Thyroid gland (tissue), 4 donors: ENCODE results near the gene AMOTL2. TPM values are rescaled to one million over a fixed set of nuclear protein-coding genes. Genes with fewer than 3 reads are reported as not detected.

Experiments used
- DNase-seq, 2 donors: peaks; one replicate each; pipeline ENCODE4 v3.0.0-alpha.2; 2019
- H3K27ac ChIP-seq, 3 donors: fragments of 200-600 bp; sonication (generic); 1 replicate in 2 of 3; 2 replicates in 1 of 3; pipeline ENCODE4 v1.5.1; 2016 to 2019; ENCODE audit warnings: mild to moderate bottlenecking in 1 of 3, moderate library complexity in 1 of 3
- H3K27me3 ChIP-seq: fragments of 200-600 bp; sonication (generic); one replicate; pipeline ENCODE4 v1.5.1; 2019
- H3K36me3 ChIP-seq, 2 donors: fragments of 200-600 bp; sonication (generic); one replicate each; pipeline ENCODE4 v1.5.1; 2016 to 2019
- H3K4me1 ChIP-seq, 2 donors: fragments of 200-600 bp; sonication (generic); one replicate each; pipeline ENCODE4 v1.5.1; 2017 to 2019
- H3K4me3 ChIP-seq, 3 donors: fragments of 200-600 bp; sonication (generic); replicated peaks in 1 of 3; 1 replicate in 2 of 3; 2 replicates in 1 of 3; pipeline ENCODE4 v1.5.1; 2016; ENCODE audit warnings: mild to moderate bottlenecking in 1 of 3
- H3K9me3 ChIP-seq: fragments of 200-600 bp; sonication (generic); one replicate; pipeline ENCODE4 v1.5.1; 2017
- POLR2A ChIP-seq, 2 donors: fragments of 450-650 bp; IDR thresholded peaks; one replicate each; pipeline ENCODE4 v1.6.1; 2017; ENCODE audit warnings: antibody characterized with exemption in 2 of 2, mild to moderate bottlenecking in 2 of 2, moderate library complexity in 1 of 2
- WGBS, 2 donors: methylation state at CpG; one replicate each; pipeline ENCODE4 v1.1.5; 2017; 5-methylcytosine and 5-hydroxymethylcytosine counted together
- intact Hi-C: fragments of 100-400 bp; cut with DNase I; formaldehyde crosslinking; loops from one replicate; pipeline ENCODE4 v1.15.1; 2023
- total RNA-seq, 4 donors: library from RNA; depleted of rRNA; stranded (reverse); fragments of >200 nt; gene quantifications; one replicate each; pipeline ENCODE4 v1.2.3, GENCODE V29; 2016
- TF ChIP-seq, protein P1 (sequence below), 6 experiments: fragments of 200-600 bp in 3 of 6; fragments of 450-650 bp in 3 of 6; sonication (generic) in 3 of 6; IDR thresholded peaks; one replicate each; pipeline ENCODE4 v1.5.1; 2016 to 2019; ENCODE audit warnings: antibody characterized with exemption in 6 of 6, mild to moderate bottlenecking in 2 of 6, inconsistent platforms in 1 of 6, moderate library complexity in 1 of 6

The AMOTL2 gene
- total RNA-seq, 4 donors from 2014 or later: 76.0 to 149 (median 117) TPM

DNA sequence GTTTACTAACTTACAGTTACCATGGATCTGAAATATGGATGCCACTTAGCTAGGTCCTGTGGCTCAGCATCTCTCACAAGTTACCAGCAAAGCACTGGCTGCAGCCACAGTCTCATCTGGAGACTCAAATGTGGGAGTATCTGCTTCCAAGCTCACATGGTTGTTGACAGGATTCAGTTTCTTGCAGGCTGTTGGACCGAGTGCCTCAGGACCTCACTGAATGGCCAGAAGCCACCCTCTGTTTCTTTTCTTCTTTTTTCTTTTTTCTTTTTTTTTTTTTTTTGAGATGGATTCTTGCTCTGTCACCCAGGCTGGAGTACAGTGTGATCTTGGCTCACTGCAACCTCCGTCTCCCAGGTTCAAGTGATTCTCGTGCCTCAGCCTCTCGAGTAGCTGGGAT, 20.1 kb upstream of the AMOTL2 start:
- TF ChIP-seq POLR2A (IDR thresholded peaks at IDR 0.05): no peak
- TF ChIP-seq, protein P1, sequence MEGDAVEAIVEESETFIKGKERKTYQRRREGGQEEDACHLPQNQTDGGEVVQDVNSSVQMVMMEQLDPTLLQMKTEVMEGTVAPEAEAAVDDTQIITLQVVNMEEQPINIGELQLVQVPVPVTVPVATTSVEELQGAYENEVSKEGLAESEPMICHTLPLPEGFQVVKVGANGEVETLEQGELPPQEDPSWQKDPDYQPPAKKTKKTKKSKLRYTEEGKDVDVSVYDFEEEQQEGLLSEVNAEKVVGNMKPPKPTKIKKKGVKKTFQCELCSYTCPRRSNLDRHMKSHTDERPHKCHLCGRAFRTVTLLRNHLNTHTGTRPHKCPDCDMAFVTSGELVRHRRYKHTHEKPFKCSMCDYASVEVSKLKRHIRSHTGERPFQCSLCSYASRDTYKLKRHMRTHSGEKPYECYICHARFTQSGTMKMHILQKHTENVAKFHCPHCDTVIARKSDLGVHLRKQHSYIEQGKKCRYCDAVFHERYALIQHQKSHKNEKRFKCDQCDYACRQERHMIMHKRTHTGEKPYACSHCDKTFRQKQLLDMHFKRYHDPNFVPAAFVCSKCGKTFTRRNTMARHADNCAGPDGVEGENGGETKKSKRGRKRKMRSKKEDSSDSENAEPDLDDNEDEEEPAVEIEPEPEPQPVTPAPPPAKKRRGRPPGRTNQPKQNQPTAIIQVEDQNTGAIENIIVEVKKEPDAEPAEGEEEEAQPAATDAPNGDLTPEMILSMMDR (IDR thresholded peaks at IDR 0.05): no peak
- no peak overlapping the region for H3K4me3 ChIP-seq
- H3K9me3 ChIP-seq: no peaks in the 10 kb centered on the region
- H3K27ac ChIP-seq: no peak overlapping the region
- intact Hi-C loops: no loop called here
- no peak for DNase-seq
- H3K36me3 ChIP-seq: no peaks in the 10 kb centered on the region
- H3K4me1 ChIP-seq: peaks cover 12 to 18% of the 10 kb centered on the region in 2 donors
- no peaks in the 10 kb centered on the region for H3K27me3 ChIP-seq
- 78 to 89% methylated on average over 4 of the region's 4 CpGs for WGBS, 2 donors

DNA sequence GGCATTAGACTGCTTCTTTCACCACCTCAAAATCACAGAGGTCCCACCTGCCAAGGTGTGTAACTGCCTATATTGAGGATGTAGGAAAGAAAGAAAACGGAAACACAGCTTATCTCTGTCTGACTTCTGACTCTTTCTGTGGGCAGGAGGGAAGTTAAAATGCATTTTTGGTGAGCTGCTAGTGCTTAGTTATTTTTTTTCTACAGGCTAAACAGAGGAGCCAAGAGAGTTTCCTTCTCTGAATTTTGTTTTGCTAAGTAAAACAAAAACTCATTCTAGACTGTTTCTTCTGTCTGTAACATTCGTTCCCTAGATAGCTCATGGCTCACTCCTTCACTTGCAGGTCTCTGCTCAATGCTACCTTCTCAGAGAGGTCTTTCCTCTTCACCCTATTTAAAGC, 18.8 kb upstream of the AMOTL2 start:
- H3K4me1 ChIP-seq: peaks cover 12 to 18% of the 10 kb centered on the region in 2 donors
- DNase-seq: no peak
- H3K27ac ChIP-seq: peak overlapping the region in 2 of 3 donors; percentile 41 to 74
- H3K4me3 ChIP-seq: no peak overlapping the region
- WGBS, 2 donors: 47% methylated on average over 2 of the region's 2 CpGs
- no peaks in the 10 kb centered on the region for H3K36me3 ChIP-seq
- no peaks in the 10 kb centered on the region for H3K27me3 ChIP-seq
- intact Hi-C loops: no loop called here
- TF ChIP-seq, protein P1 (IDR thresholded peaks at IDR 0.05): no peak
- no peaks in the 10 kb centered on the region for H3K9me3 ChIP-seq

DNA sequence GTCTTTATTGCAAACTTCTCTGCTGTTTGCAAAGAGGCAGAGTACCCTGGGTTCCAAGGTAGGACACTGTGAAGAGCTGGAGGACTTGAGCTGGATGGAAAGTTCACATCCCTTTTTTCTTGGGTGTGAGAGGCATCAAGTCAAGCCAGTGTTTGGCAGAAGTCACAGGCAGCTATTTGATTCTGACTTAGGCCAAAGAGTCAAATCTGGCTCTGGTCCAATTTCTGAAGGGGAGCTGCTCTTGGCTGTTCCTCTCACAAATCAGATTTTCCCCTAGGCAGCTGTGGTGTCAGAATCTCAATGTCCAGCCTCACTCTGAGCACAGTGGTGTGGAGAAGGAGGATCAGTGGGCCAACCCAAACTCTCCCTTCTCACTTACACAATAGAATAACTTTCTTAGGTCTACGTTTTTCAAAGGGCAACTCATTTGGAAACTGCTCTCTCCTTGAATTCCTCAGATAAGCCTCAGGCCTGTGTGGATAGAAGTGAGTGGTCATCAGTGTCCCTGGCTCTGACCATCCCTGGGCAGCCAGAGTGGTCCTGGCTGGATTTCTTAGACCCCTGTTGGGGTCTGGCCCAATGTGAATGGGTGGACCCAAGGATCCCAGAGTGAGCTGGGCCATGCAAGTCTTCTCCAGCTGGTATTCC, 18.2 kb upstream of the AMOTL2 start:
- peak overlapping the region; percentile 29 to 74 (median 41) for H3K27ac ChIP-seq
- TF ChIP-seq, protein P1 (IDR thresholded peaks at IDR 0.05): no peak
- TF ChIP-seq POLR2A (IDR thresholded peaks at IDR 0.05): no peak
- H3K9me3 ChIP-seq: no peaks in the 10 kb centered on the region
- no peaks in the 10 kb centered on the region for H3K36me3 ChIP-seq
- no peak overlapping the region for H3K4me3 ChIP-seq
- 13 to 17% methylated on average over 1 of the region's 1 CpG for WGBS, 2 donors
- intact Hi-C loops: no loop called here
- H3K4me1 ChIP-seq: peaks cover 12 to 18% of the 10 kb centered on the region in 2 donors
- no peaks in the 10 kb centered on the region for H3K27me3 ChIP-seq
- DNase-seq: peak; percentile 69 to 71

DNA sequence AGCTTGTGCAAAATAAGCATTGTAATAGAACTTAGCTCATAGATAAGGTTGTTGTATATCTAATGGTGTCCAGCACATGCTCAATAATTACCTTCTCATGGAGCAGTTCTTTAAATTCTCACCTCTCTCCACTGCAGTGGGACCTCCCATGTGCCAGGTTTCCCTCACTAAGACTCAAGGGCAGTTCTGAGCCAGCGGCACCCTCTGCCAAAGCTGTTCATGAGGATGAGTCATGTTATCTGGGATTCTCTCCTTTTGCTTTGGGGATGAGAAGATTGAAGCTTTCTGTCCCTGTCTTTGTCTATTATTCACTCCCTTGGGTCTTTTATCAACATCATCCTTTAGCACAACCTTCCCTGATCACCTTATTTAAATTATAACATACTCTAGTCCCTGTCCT, 15.6 kb upstream of the AMOTL2 start:
- no peak overlapping the region for H3K27ac ChIP-seq
- DNase-seq: no peak
- no peaks in the 10 kb centered on the region for H3K9me3 ChIP-seq
- no peak overlapping the region for H3K4me3 ChIP-seq
- no peaks in the 10 kb centered on the region for H3K27me3 ChIP-seq
- WGBS, 2 donors: 100% methylated on average over 1 of the region's 1 CpG
- no peaks in the 10 kb centered on the region for H3K36me3 ChIP-seq
- H3K4me1 ChIP-seq: peaks cover 12 to 18% of the 10 kb centered on the region in 2 donors
- TF ChIP-seq, protein P1 (IDR thresholded peaks at IDR 0.05): no peak
- no peak for TF ChIP-seq POLR2A (IDR thresholded peaks at IDR 0.05)
- intact Hi-C loops: loop anchor here (5.0 kb wide), 1 partner anchor 82 kb away; no protein-coding TSS in a partner anchor

DNA sequence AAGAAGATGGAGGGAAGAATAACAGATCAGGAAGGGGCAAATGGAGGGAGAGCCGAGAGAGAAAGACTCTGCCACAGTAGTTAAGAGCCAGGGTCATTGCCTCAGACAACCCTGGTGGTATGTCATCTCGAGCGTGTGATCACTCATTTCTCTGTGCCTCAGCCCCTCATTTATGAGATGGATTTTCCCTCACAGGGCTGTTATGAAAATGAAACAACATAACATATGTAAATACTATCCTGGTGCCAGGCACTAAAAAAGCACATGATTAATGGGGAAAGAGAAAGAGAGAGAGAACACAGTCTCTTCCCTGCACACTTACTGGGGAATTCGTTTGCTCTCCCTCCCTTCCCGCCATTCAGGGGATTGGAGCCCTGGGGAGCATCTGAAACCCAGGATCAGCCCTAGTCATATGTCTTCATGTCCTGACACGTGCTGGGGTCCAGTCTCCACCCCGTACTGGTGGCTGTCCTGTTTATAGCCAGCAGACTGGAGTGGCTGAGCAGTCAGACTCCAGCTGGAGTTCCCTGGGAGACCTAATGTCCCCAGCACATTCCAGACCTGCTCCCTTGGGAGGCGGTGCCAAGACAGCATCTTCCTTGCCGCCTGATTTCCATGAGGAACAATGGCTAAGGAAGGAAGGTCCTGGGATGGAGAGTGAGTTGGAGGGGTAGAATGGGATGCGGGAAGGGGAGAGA, 14.7 kb upstream of the AMOTL2 start:
- no peak for TF ChIP-seq POLR2A (IDR thresholded peaks at IDR 0.05)
- TF ChIP-seq, protein P1 (IDR thresholded peaks at IDR 0.05): no peak
- Histone ChIP-seq H3K36me3 (no peaks in the 10 kb centered on the region), H3K9me3 (no peaks in the 10 kb centered on the region), H3K4me1 (peaks cover 12 to 18% of the 10 kb centered on the region in 2 donors), H3K27me3 (no peaks in the 10 kb centered on the region), H3K27ac (no peak overlapping the region), H3K4me3 (no peak overlapping the region)
- no peak for DNase-seq
- WGBS, 2 donors: 72 to 78% methylated on average over 10 of the region's 10 CpGs
- intact Hi-C loops: loop anchor here (5.0 kb wide), 1 partner anchor 83 kb away; no protein-coding TSS in a partner anchor
